H54 (cell line): ENCODE results near the gene SP8.

ENCODE experiments used
- DNase-seq: peaks from one replicate; pipeline ENCODE4 v3.0.0; 2011; ENCODE audit warnings: low spot score, mixed read lengths; ENCODE audit not compliant: insufficient read length
- FAIRE-seq: peaks from 3 replicates; lab custom pipeline; 2011; peaks lifted over from hg19 to GRCh38; lab: Jason Lieb, UNC
- POLR2A ChIP-seq: IDR thresholded peaks from 2 replicates; pipeline ENCODE4 v1.6.1; 2011; ENCODE audit warnings: low read depth, mild to moderate bottlenecking, low read length

The SP8 gene

GRCh38 chr7:20776214-20776911, 10.3 kb downstream of the SP8 start:
- DNase-seq (no peak), FAIRE-seq (no peak)
- no peak for TF ChIP-seq POLR2A

DNA sequence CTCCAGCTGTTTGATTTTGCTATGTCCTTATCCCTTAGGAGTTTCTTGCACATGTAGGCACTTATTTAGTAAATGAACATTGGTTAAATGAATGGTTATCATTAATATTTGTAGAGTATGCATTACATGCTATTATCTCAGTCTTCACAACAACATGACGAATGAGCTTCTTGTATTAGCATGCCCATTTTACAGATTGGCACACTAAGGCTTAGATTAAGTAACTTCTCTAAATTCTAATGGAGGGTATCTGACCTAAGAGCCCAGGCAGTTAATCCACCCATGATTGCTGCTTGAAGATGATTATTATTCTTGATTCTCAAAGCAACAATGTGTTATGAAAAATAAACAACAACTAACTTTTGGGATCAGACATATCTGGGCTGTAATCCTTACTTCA, 32.7 kb downstream of the SP8 start:
- DNase-seq (no peak), FAIRE-seq (no peak)
- TF ChIP-seq POLR2A = no peak

DNA sequence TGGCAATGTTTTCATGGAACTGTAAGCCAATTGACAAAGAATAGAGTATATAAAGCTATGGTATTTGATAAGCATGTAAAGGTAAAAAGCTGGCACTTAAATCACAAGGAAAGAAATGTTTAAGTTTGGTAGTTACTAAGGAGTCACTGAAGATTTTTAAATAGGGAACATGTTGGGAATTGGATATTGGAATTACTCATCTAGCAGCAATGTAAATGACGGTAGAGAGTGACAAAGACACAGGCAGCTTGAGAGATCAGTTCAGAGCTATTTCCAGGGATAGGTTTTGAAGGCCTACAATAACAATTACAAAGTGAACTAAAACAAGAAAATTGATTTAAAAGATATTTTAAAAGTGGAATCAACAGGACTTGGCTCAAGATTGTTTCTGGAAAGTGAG, 36.8 kb downstream of the SP8 start:
- TF ChIP-seq POLR2A = no peak
- FAIRE-seq (no peak), DNase-seq (no peak)

GRCh38 chr7:20748853-20749252, 37.8 kb downstream of the SP8 start:
- DNase-seq (no peak), FAIRE-seq (no peak)
- TF ChIP-seq POLR2A = no peak

DNA sequence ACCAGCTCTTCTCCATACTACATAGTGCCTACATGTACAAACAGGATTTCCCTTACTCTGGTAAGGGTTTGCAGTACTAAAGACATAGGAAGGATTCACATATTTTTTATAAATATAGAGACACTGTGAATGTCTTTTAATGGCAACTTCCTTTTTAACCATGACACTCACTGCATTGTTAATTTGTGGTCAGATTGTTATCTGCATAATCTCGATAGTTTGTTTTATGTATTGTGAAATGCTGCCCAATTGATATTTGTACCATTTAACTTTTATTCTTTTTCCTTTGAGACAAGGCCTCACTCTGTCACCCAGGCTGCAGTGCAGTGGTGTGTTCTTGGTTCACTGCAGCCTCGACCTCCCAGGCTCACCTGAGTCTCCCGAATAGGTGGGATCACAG, 39.7 kb downstream of the SP8 start:
- no peak for FAIRE-seq
- no peak for TF ChIP-seq POLR2A
- DNase-seq = no peak

- TF ChIP-seq POLR2A = no peak
Measured at GRCh38 chr7:20745702-20746101, 41.0 kb downstream of the SP8 start.

GRCh38 chr7:20744954-20745446, 41.7 kb downstream of the SP8 start:
- FAIRE-seq (no peak), DNase-seq (no peak)
- TF ChIP-seq POLR2A = no peak

More at GRCh38 chr7:20745702-20746101, 41.0 kb downstream of the SP8 start:
- FAIRE-seq (no peak), DNase-seq (no peak)

DNA sequence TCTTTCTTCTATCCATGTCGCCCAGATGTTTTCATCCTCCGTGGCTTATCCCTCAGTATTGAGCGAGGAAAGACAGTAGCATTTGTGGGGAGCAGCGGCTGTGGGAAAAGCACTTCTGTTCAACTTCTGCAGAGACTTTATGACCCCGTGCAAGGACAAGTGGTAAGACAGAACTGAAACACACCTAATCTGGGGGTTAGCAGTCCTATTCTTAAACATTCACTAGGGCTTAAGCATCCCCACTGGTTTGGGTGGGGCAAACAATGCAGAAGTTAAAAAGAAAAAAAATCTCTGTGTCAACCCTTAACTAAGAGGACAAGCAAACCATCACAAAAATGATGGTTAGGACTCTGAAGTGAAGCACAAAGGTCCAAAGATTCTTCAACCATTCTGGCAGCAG, 43.8 kb downstream of the SP8 start:
- TF ChIP-seq POLR2A = no peak
- FAIRE-seq (no peak), DNase-seq (no peak)

GRCh38 chr7:20741801-20742200, 44.9 kb downstream of the SP8 start:
- FAIRE-seq (no peak), DNase-seq (no peak)
- TF ChIP-seq POLR2A = no peak

DNA sequence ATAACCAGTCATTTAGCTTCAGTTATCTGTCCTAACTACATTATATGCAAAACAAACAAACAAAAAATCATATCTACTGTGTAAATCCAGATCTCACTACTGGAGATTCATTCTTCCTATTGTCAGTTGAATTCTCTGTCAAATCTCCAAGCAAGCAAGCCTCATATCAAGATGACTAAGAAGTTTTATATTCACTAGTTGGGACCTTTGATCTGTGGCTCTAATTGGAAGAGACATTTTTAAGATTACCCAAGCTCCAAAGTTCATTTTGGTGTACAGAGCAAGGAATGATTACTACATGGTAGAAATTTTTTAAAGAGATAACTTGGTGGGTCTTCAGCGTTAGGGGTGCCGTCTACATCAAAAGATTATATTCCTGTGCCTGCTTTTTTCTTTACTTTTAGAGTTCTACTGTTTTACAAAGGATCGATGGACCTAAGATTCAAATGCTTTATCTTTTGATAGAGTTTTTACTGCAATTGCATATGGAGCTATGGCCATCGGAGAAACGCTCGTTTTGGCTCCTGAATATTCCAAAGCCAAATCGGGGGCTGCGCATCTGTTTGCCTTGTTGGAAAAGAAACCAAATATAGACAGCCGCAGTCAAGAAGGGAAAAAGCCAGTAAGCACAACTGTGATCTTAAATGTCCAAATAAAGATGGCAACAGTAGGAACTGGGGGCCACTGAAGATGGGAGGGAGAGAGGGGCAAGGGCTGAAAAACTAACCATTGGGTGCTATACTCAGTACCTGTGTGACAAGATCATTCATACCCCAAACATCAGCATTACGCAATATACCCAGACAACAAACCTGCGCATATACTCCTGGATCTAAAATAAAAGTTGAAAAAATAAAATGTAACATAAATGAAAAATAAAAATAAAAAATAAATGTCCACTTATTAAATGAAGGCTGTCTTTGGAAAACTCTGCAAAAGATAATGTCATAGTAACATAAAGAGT, 47.9 kb downstream of the SP8 start:
- no peak for TF ChIP-seq POLR2A
- FAIRE-seq (no peak), DNase-seq (no peak)

DNA sequence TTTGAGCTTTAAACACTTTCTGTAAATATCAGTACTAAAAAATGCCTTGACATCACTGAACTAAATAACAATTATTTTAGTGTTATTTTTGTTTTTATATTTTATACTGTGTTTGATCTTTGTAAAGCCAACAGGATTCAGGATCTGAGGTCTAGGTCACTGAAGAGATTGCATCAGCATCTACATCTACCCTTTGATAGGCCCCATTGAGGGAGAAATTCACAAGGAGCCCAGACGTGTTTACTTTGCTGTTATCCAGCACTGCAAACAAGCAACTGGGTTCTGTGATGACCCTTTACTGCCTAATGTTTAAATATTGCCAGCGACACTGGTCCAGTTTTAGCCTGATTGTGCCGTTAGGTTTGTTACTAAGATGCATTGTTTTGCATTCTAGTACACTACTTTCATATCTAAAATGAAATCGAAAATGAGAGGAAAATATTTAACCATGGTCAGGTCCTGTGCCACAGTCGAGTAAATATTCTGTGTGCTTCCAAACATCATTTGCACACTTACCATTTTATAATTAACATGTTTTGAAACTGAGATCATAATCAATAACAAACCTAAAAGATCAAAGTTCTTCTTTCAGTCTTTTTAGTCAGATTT, 48.7 kb downstream of the SP8 start:
- no peak for DNase-seq
- FAIRE-seq = no peak
- no peak for TF ChIP-seq POLR2A

GRCh38 chr7:20735346-20736065, 51.2 kb downstream of the SP8 start:
- DNase-seq (no peak), FAIRE-seq (no peak)
- no peak for TF ChIP-seq POLR2A
